Smooth muscle cell (in vitro differentiated cells): ENCODE results near the gene RTP1. TPM values are rescaled to one million over a fixed set of nuclear protein-coding genes. Genes with fewer than 3 reads are reported as not detected.

ENCODE experiments used
- DNase-seq: peaks from one replicate; lab custom pipeline; 2025; ENCODE audit not compliant: unreplicated experiment; lab: John Stamatoyannopoulos, UW
- H2AFZ ChIP-seq: fragments of 200-600 bp; sonication (generic); 2 replicates; pipeline ENCODE4 v1.6.0; 2016; ENCODE audit warnings: antibody characterized with exemption, low read depth, mild to moderate bottlenecking
- H3F3A ChIP-seq: fragments of 200-600 bp; sonication (generic); 2 replicates; pipeline ENCODE4 v1.6.0; 2017; ENCODE audit warnings: antibody characterized with exemption, low read depth
- H3K27ac ChIP-seq: fragments of 200-600 bp; sonication (generic); 2 replicates; pipeline ENCODE4 v1.5.1; 2016; ENCODE audit warnings: low read depth, mild to moderate bottlenecking
- H3K27me3 ChIP-seq: fragments of 200-600 bp; sonication (generic); 2 replicates; pipeline ENCODE4 v1.6.1; 2016; ENCODE audit warnings: low read depth, mild to moderate bottlenecking
- H3K36me3 ChIP-seq: fragments of 200-600 bp; sonication (generic); 2 replicates; pipeline ENCODE4 v1.5.1; 2016; ENCODE audit warnings: low read depth
- H3K4me1 ChIP-seq: fragments of 200-600 bp; sonication (generic); 2 replicates; pipeline ENCODE4 v1.5.1; 2016; ENCODE audit warnings: low read depth
- H3K4me2 ChIP-seq: fragments of 200-600 bp; sonication (generic); 2 replicates; pipeline ENCODE4 v1.6.0; 2016; ENCODE audit warnings: mild to moderate bottlenecking
- H3K4me3 ChIP-seq: fragments of 200-600 bp; sonication (generic); 2 replicates; pipeline ENCODE4 v1.5.1; 2016; ENCODE audit warnings: mild to moderate bottlenecking
- H3K79me2 ChIP-seq: fragments of 200-600 bp; sonication (generic); 2 replicates; pipeline ENCODE4 v1.6.0; 2016; ENCODE audit warnings: low read depth, mild to moderate bottlenecking
- H3K9ac ChIP-seq: fragments of 200-600 bp; sonication (generic); 2 replicates; pipeline ENCODE4 v1.6.0; 2016; ENCODE audit warnings: low read depth
- H3K9me3 ChIP-seq: fragments of 200-600 bp; sonication (generic); replicated peaks from 2 replicates; pipeline ENCODE4 v1.5.1; 2016; ENCODE audit warnings: low read depth
- H4K20me1 ChIP-seq: fragments of 200-600 bp; sonication (generic); 2 replicates; pipeline ENCODE4 v1.6.0; 2016; ENCODE audit warnings: low read depth
- CTCF ChIP-seq: fragments of 200-600 bp; sonication (generic); IDR thresholded peaks from 2 replicates; pipeline ENCODE4 v1.5.1; 2017; ENCODE audit warnings: borderline replicate concordance, mild to moderate bottlenecking, antibody characterized with exemption; ENCODE audit not compliant: insufficient read depth, poor library complexity, severe bottlenecking
- WGBS: methylation state at CpG from one replicate; pipeline ENCODE4 v1.1.7; 2016; ENCODE audit warnings: low lambda C conversion rate; 5-methylcytosine and 5-hydroxymethylcytosine counted together
- polyA plus RNA-seq: library from polyadenylated mRNA; unstranded; fragments of >200 nt; fragmentation: Nextera tagmentation; extraction: Ambion mirVana; gene quantifications from 2 replicates; pipeline ENCODE4 v1.2.1, GENCODE V29; 2016
- total RNA-seq: library from RNA; depleted of rRNA; stranded (reverse); fragments of >200 nt; gene quantifications from 2 replicates; pipeline ENCODE4 v1.2.3, GENCODE V29; 2014

The RTP1 gene
- total and polyA plus RNA-seq, 2 experiments from 2014 or later = not detected

GRCh38 chr3:187222801-187223200 lies 25.5 kb downstream of the RTP1 start:
- Histone ChIP-seq H3K27me3 (no peaks in the 10 kb centered on the region), H3F3A (no peaks in the 10 kb centered on the region), H3K79me2 (no peaks in the 10 kb centered on the region), H3K27ac (no peak overlapping the region), H3K4me2 (no peak overlapping the region), H4K20me1 (no peaks in the 10 kb centered on the region), H3K4me1 (no peaks in the 10 kb centered on the region), H2AFZ (no peak overlapping the region), H3K36me3 (no peaks in the 10 kb centered on the region), H3K9ac (no peak overlapping the region), H3K4me3 (no peak overlapping the region), H3K9me3 (no peaks in the 10 kb centered on the region)
- DNase-seq = no peak
- 92% methylated on average over 4 of the region's 4 CpGs for WGBS
- TF ChIP-seq CTCF = no peak

GRCh38 chr3:187223799-187224198 lies 26.5 kb downstream of the RTP1 start:
- no peak for DNase-seq
- Histone ChIP-seq H3K4me1 (no peaks in the 10 kb centered on the region), H3F3A (no peaks in the 10 kb centered on the region), H3K9ac (no peak overlapping the region), H3K4me2 (no peak overlapping the region), H3K36me3 (no peaks in the 10 kb centered on the region), H2AFZ (no peak overlapping the region), H3K27ac (no peak overlapping the region), H3K9me3 (no peaks in the 10 kb centered on the region), H3K4me3 (no peak overlapping the region), H4K20me1 (no peaks in the 10 kb centered on the region), H3K79me2 (no peaks in the 10 kb centered on the region), H3K27me3 (no peaks in the 10 kb centered on the region)
- WGBS = 63% methylated on average over 3 of the region's 3 CpGs
- no peak for TF ChIP-seq CTCF

- H3K4me1 ChIP-seq = no peaks in the 10 kb centered on the region
- no peaks in the 10 kb centered on the region for H3K27me3 ChIP-seq
- TF ChIP-seq CTCF = no peak
- no peaks in the 10 kb centered on the region for H3K36me3 ChIP-seq
- H3K79me2 ChIP-seq = no peaks in the 10 kb centered on the region
- no peak for DNase-seq
- no peaks in the 10 kb centered on the region for H3F3A ChIP-seq
- no peak overlapping the region for H2AFZ ChIP-seq
- 79% methylated on average over 7 of the region's 7 CpGs for WGBS
- H3K9me3 ChIP-seq = no peaks in the 10 kb centered on the region
- H3K9ac ChIP-seq = no peak overlapping the region
- no peak overlapping the region for H3K4me3 ChIP-seq
- no peak overlapping the region for H3K27ac ChIP-seq
- H4K20me1 ChIP-seq = no peaks in the 10 kb centered on the region
- H3K4me2 ChIP-seq = no peak overlapping the region
Observed at GRCh38 chr3:187227658-187228258, 30.5 kb downstream of the RTP1 start.

- no peaks in the 10 kb centered on the region for H3K9me3 ChIP-seq
- H3K4me2 ChIP-seq = no peak overlapping the region
- H3K4me1 ChIP-seq = no peaks in the 10 kb centered on the region
- no peaks in the 10 kb centered on the region for H3F3A ChIP-seq
- no peaks in the 10 kb centered on the region for H3K36me3 ChIP-seq
- H3K27ac ChIP-seq = no peak overlapping the region
- no peak for TF ChIP-seq CTCF
- DNase-seq = no peak
- H3K79me2 ChIP-seq = no peaks in the 10 kb centered on the region
- no peak overlapping the region for H2AFZ ChIP-seq
- no peaks in the 10 kb centered on the region for H4K20me1 ChIP-seq
- H3K4me3 ChIP-seq = no peak overlapping the region
- H3K9ac ChIP-seq = no peak overlapping the region
- H3K27me3 ChIP-seq = no peaks in the 10 kb centered on the region
- 93% methylated on average over 2 of the region's 2 CpGs for WGBS
Observed at GRCh38 chr3:187228740-187229139, 31.5 kb downstream of the RTP1 start.
